ENCODE measurements around the gene RABGAP1L.
"Not testable (repeated sequence)": the region's sequence is repeated elsewhere in the genome, so short reads cannot be mapped to it uniquely, and the experiment has no call there.

Gene RABGAP1L

GRCh38 chr1:174690266-174690665 lies 530.9 kb downstream of the RABGAP1L start:
- no peak for TF ChIP-seq CTCF (IDR thresholded peaks at IDR 0.05)

GRCh38 chr1:174692313-174692712 lies 533.0 kb downstream of the RABGAP1L start:
- Histone ChIP-seq H3K9me3 (ENCODE audit: control insufficient read depth, low read length) (no peaks in the 10 kb centered on the region), H3K4me1 (no peaks in the 10 kb centered on the region), H3K27me3 (ENCODE audit: control insufficient read depth, insufficient read depth, low read length) (no peaks in the 10 kb centered on the region), H3K36me3 (ENCODE audit: control insufficient read depth, insufficient read depth, low read length) (no peaks in the 10 kb centered on the region), H3K4me3 (ENCODE audit: low read depth, low read length) (no peak overlapping the region), H3K9ac (no peak overlapping the region), H2AFZ (no peak overlapping the region), H3K79me2 (no peaks in the 10 kb centered on the region), H3K27ac (no peak overlapping the region), H3K4me2 (ENCODE audit: low read length) (no peak overlapping the region)
- TF ChIP-seq CTCF (IDR thresholded peaks at IDR 0.05) = no peak

More at GRCh38 chr1:174690266-174690665, 530.9 kb downstream of the RABGAP1L start:
- H3K4me1 ChIP-seq = no peaks in the 10 kb centered on the region
- H3K9me3 ChIP-seq (ENCODE audit: control insufficient read depth, low read length) = no peaks in the 10 kb centered on the region
- H3K4me3 ChIP-seq (ENCODE audit: low read depth, low read length) = no peak overlapping the region
- no peaks in the 10 kb centered on the region for H3K36me3 ChIP-seq (ENCODE audit: control insufficient read depth, insufficient read depth, low read length)
- H3K9ac ChIP-seq = no peak overlapping the region
- no peaks in the 10 kb centered on the region for H3K79me2 ChIP-seq
- no peaks in the 10 kb centered on the region for H3K27me3 ChIP-seq (ENCODE audit: control insufficient read depth, insufficient read depth, low read length)
- no peak overlapping the region for H3K4me2 ChIP-seq (ENCODE audit: low read length)
- no peak overlapping the region for H2AFZ ChIP-seq
- no peak overlapping the region for H3K27ac ChIP-seq

GRCh38 chr1:174693085-174693484 lies 533.8 kb downstream of the RABGAP1L start:
- no peaks in the 10 kb centered on the region for H3K36me3 ChIP-seq (ENCODE audit: control insufficient read depth, insufficient read depth, low read length)
- H3K4me2 ChIP-seq (ENCODE audit: low read length) = no peak overlapping the region
- H3K4me1 ChIP-seq = no peaks in the 10 kb centered on the region
- TF ChIP-seq CTCF (IDR thresholded peaks at IDR 0.05) = no peak
- H3K9ac ChIP-seq = no peak overlapping the region
- H3K27me3 ChIP-seq (ENCODE audit: control insufficient read depth, insufficient read depth, low read length) = no peaks in the 10 kb centered on the region
- no peaks in the 10 kb centered on the region for H3K9me3 ChIP-seq (ENCODE audit: control insufficient read depth, low read length)
- H3K79me2 ChIP-seq = no peaks in the 10 kb centered on the region
- H3K27ac ChIP-seq = no peak overlapping the region
- no peak overlapping the region for H3K4me3 ChIP-seq (ENCODE audit: low read depth, low read length)
- H2AFZ ChIP-seq = no peak overlapping the region

- H3K36me3 ChIP-seq (ENCODE audit: control insufficient read depth, insufficient read depth, low read length); H3K9ac ChIP-seq; H3K9me3 ChIP-seq (ENCODE audit: control insufficient read depth, low read length); H3K27me3 ChIP-seq (ENCODE audit: control insufficient read depth, insufficient read depth, low read length); H3K4me3 ChIP-seq (ENCODE audit: low read depth, low read length); H3K4me2 ChIP-seq (ENCODE audit: low read length); H2AFZ ChIP-seq; H3K79me2 ChIP-seq; H3K4me1 ChIP-seq; H3K27ac ChIP-seq: not testable (repeated sequence)
Measured at GRCh38 chr1:174693539-174693938, 534.2 kb downstream of the RABGAP1L start.

- Histone ChIP-seq H3K79me2 (no peaks in the 10 kb centered on the region), H3K9me3 (ENCODE audit: control insufficient read depth, low read length) (no peaks in the 10 kb centered on the region), H3K27me3 (ENCODE audit: control insufficient read depth, insufficient read depth, low read length) (no peaks in the 10 kb centered on the region), H3K27ac (no peak overlapping the region), H3K4me3 (ENCODE audit: low read depth, low read length) (no peak overlapping the region), H3K4me2 (ENCODE audit: low read length) (no peak overlapping the region), H3K36me3 (ENCODE audit: control insufficient read depth, insufficient read depth, low read length) (no peaks in the 10 kb centered on the region), H2AFZ (no peak overlapping the region), H3K4me1 (no peaks in the 10 kb centered on the region), H3K9ac (no peak overlapping the region)
- no peak for TF ChIP-seq CTCF (IDR thresholded peaks at IDR 0.05)
Measured at GRCh38 chr1:174696026-174696821, 536.9 kb downstream of the RABGAP1L start.
